K562 (cell line): ENCODE data around the gene ITGB2. TPM values are rescaled to one million over a fixed set of nuclear protein-coding genes. Genes with fewer than 3 reads are reported as not detected.
A peak's percentile ranks its signal among the peaks of the same experiment; 100 is the strongest.

Experiments
- COPS2 ChIP-seq: fragments of 450-650 bp; conservative IDR thresholded peaks from 2 replicates; pipeline ENCODE4 v1.6.1; 2016; ENCODE audit warnings: mild to moderate bottlenecking, moderate library complexity
- ETS2 ChIP-seq: IDR thresholded peaks from 2 replicates; pipeline ENCODE4 v1.6.1; 2016; ENCODE audit warnings: borderline replicate concordance, missing genetic modification characterization, mild to moderate bottlenecking, moderate library complexity, missing compliant biosample characterization; ENCODE audit not compliant: poor library complexity, severe bottlenecking
- GTF2E2 ChIP-seq: fragments of 200-800 bp; sonication (Bioruptor generic); IDR thresholded peaks from 2 replicates; pipeline ENCODE4 v1.6.1; 2016; ENCODE audit warnings: missing genetic modification characterization, missing compliant biosample characterization
- HSF4 ChIP-seq: fragments of 250-450 bp; sonication (Bioruptor Pico); IDR thresholded peaks from 2 replicates; pipeline ENCODE4 v2.1.2; 2022; ENCODE audit warnings: mild to moderate bottlenecking, moderate library complexity, borderline replicate concordance
- KAT8 ChIP-seq: fragments of 450-650 bp; IDR thresholded peaks from 2 replicates; pipeline ENCODE4 v1.6.1; 2016; ENCODE audit warnings: low read depth, mild to moderate bottlenecking
- KDM1A ChIP-seq, 2 experiments: fragments of 450-650 bp; IDR thresholded peaks; 2 replicates each; pipeline ENCODE4 v1.6.1; 2016; ENCODE audit warnings: mild to moderate bottlenecking in 2 of 2
- KDM5B ChIP-seq: fragments of 200-600 bp; sonication (generic); IDR thresholded peaks from 2 replicates; pipeline ENCODE4 v1.6.1; 2012; ENCODE audit warnings: low read depth, mild to moderate bottlenecking, moderate library complexity, low read length, control low read depth, inconsistent platforms; ENCODE audit not compliant: insufficient replicate concordance
- MAFK ChIP-seq: IDR thresholded peaks from 2 replicates; pipeline ENCODE4 v1.6.1; 2011; ENCODE audit warnings: low read length, improper control_type of control experiment
- MXI1 ChIP-seq: IDR thresholded peaks from 2 replicates; pipeline ENCODE4 v1.6.1; 2011; ENCODE audit warnings: low read depth, mild to moderate bottlenecking, improper control_type of control experiment, low read length
- SMARCB1 ChIP-seq: IDR thresholded peaks from 2 replicates; pipeline ENCODE4 v1.6.1; 2011; ENCODE audit warnings: improper control_type of control experiment, low read depth; ENCODE audit not compliant: insufficient read length
- SPI1 ChIP-seq: IDR thresholded peaks from 2 replicates; pipeline ENCODE4 v1.6.1; 2011; ENCODE audit warnings: low read depth, low read length, control low read depth, borderline replicate concordance
- WHSC1 ChIP-seq: IDR thresholded peaks from one replicate; pipeline ENCODE4 v1.6.1; 2012; ENCODE audit warnings: low read length, control low read depth, inconsistent platforms
- YBX1 ChIP-seq: fragments of 450-650 bp; IDR thresholded peaks from 2 replicates; pipeline ENCODE4 v1.7.1; 2016; ENCODE audit warnings: mild to moderate bottlenecking
- YY1 ChIP-seq, 3 experiments: IDR thresholded peaks; 2 replicates each; pipeline ENCODE4 v1.6.1; 2011; ENCODE audit warnings: low read length in 2 of 3, mild to moderate bottlenecking in 2 of 3, moderate library complexity in 2 of 3, borderline replicate concordance in 1 of 3, control low read depth in 1 of 3, low read depth in 1 of 3; ENCODE audit not compliant: insufficient read depth in 3 of 3, insufficient replicate concordance in 2 of 3, control insufficient read depth in 1 of 3, insufficient read length in 1 of 3; ENCODE audit errors: extremely low read depth in 1 of 3
- ZC3H8 ChIP-seq: fragments of 450-650 bp; IDR thresholded peaks from 2 replicates; pipeline ENCODE4 v1.6.1; 2017
- ZNF184 ChIP-seq: sonication (generic); formaldehyde crosslinking; IDR thresholded peaks from 2 replicates; pipeline ENCODE4 v1.5.0; 2020; ENCODE audit warnings: missing genetic modification reagents
- polyA plus RNA-seq, 8 experiments: library from polyadenylated mRNA; depleted of rRNA in 4 of 8; stranded (reverse) in 5 of 8; unstranded in 3 of 8; fragments of >200 nt; fragmentation: Nextera tagmentation in 2 of 8; fragmentation: Illumina TruSeq in 1 of 8; extraction: Ambion mirVana in 2 of 8; extraction: Trizol in 1 of 8; gene quantifications; 2 replicates each; pipeline versions ENCODE4 v1.2.1 to v1.2.3, GENCODE V29; 2011 to 2014; ENCODE audit warnings: inconsistent platforms in 1 of 8, missing spikeins in 1 of 8
- total RNA-seq, 7 experiments: library from RNA; depleted of rRNA in 6 of 7; stranded (reverse); fragments of >200 nt in 6 of 7; fragmentation: Illumina TruSeq in 2 of 7; extraction: Trizol in 2 of 7; gene quantifications; 2 replicates each; pipeline versions ENCODE4 v1.2.1 to v1.2.3, GENCODE V29; 2011 to 2021; ENCODE audit warnings: low replicate concordance in 1 of 7
- TF ChIP-seq, protein P1 (sequence below), 2 experiments: fragments of 450-650 bp; IDR thresholded peaks; 2 replicates each; pipeline ENCODE4 v1.6.1; 2016; ENCODE audit warnings: mild to moderate bottlenecking in 2 of 2, borderline replicate concordance in 1 of 2, low read depth in 1 of 2, moderate library complexity in 1 of 2
- TF ChIP-seq, protein P2 (sequence below): sonication (generic); formaldehyde crosslinking; IDR thresholded peaks from 2 replicates; pipeline ENCODE4 v1.8.0; 2022; ENCODE audit warnings: mild to moderate bottlenecking, missing genetic modification reagents

Gene ITGB2
- total and polyA plus RNA-seq, 9 of the 15 experiments (the other 6 are each of a cell fraction or from before 2014, with no cell fraction given): 0.07 to 1.3 (median 0.51) TPM; not detected in 2

DNA sequence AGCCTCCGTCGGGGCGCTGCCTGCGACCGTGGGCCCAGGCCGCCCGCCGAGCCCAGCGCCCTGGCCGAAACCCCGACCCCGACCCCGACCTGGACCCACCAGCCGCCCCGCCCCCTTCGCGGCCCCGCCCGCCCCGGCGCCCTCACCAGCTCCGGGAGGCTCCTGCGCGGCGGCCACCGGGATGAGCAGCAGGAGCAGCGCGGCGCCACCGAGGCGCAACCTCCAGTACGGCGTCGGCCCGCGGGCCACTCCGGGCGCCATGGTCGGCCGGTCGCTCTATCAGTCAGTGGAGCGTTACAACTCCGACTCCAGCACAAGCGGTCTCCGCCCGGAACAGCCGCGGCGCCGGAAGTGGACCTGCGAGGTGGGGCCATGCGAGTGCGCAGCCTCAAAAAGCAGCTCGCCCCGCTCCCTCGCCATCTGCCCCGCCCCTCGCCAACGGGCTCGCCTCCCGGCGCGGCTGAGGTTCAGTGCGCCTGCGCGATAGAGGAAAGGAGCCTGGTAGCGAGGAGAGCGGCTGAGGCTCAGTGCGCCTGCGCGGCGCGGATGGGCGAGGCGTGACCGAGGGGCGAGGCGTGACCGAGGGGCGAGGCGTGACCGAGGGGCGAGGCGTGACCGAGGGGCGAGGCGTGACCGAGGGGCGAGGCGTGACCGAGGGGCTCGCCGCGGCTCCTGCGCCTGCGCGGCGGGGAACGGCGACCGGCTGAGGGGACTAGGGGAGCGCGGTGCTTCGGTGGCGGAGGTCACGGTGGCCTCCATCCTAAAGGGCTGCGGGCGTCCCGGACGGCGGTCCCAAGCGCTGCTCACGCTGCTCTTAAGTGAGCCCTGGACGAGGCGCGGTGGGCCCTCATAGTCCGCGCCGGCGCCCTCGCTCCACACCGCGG, 47.1 kb downstream of the ITGB2 start, which contains the start of gene PTTG1IP (continued):
- TF ChIP-seq, protein P1, sequence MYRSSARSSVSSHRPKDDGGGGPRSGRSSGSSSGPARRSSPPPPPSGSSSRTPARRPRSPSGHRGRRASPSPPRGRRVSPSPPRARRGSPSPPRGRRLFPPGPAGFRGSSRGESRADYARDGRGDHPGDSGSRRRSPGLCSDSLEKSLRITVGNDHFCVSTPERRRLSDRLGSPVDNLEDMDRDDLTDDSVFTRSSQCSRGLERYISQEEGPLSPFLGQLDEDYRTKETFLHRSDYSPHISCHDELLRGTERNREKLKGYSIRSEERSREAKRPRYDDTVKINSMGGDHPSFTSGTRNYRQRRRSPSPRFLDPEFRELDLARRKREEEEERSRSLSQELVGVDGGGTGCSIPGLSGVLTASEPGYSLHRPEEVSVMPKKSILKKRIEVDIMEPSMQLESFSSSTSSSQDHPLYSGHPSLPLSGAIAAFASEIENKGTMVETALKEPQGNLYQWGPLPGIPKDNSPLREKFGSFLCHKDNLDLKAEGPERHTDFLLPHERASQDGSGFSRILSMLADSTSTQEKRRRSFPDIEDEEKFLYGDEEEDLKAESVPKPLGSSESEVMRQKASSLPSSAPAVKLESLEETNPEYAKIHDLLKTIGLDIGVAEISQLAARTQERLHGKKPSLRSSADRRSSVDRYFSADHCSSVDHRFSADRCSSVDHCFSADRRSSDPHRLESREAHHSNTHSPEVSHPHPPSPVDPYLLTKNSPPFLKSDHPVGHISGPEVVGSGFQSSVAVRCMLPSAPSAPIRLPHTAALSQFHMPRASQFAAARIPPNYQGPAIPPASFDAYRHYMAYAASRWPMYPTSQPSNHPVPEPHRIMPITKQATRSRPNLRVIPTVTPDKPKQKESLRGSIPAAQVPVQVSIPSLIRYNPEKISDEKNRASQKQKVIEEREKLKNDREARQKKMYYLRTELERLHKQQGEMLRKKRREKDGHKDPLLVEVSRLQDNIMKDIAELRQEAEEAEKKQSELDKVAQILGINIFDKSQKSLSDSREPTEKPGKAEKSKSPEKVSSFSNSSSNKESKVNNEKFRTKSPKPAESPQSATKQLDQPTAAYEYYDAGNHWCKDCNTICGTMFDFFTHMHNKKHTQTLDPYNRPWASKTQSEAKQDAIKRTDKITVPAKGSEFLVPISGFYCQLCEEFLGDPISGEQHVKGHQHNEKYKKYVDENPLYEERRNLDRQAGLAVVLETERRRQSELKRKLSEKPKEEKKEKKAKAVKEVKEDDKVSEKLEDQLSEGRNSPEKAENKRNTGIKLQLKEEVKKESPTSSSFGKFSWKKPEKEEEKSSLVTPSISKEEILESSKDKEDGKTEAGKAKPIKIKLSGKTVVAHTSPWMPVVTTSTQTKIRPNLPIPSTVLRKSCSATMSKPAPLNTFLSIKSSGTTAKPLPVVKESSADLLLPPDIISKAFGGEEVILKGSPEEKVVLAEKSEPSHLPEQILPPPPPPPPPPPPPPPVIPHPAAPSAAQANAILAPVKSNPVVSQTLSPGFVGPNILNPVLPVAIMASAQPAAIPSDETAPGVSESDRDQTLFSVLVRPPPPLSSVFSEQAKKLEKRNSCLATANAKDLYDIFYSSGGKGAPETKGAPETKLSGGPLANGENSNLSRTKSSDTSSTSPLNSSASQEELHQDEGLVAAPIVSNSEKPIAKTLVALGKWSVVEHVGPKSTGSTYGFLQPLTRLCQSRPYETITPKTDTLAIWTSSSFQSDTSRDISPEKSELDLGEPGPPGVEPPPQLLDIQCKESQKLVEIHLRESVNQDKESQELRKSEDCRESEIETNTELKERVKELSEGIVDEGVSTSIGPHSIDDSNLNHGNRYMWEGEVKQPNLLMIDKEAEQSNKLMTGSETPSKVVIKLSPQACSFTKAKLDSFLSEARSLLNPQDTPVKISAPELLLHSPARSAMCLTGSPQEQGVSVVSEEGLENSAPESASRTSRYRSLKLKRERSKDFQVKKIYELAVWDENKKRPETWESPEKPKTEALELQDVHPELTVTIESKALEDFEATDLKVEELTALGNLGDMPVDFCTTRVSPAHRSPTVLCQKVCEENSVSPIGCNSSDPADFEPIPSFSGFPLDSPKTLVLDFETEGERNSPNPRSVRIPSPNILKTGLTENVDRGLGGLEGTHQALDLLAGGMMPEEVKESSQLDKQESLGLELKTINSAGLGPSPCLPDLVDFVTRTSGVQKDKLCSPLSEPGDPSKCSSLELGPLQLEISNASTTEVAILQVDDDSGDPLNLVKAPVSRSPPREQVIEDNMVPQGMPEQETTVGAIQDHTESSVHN (IDR thresholded peaks at IDR 0.05; ENCODE audit: borderline replicate concordance in 1 of 2, low read depth in 1 of 2): no peak
- TF ChIP-seq KAT8 (no peak), YBX1 (no peak), KDM1A (IDR thresholded peaks at IDR 0.05) (no peak), HSF4 (CRISPR knock-in tag) (no peak), KDM5B (peak; percentile 72), ZNF184 (no peak), ETS2 (tag) (no peak), SPI1 (no peak), MAFK (no peak), COPS2 (no peak), YY1 (IDR thresholded peaks at IDR 0.05; ENCODE audit: borderline replicate concordance in 1 of 3, control insufficient read depth in 1 of 3, extremely low read depth in 1 of 3, insufficient read depth in 3 of 3, insufficient read length in 1 of 3, insufficient replicate concordance in 2 of 3, low read depth in 1 of 3, low read length in 2 of 3) (peak in 2 of 3 experiments; percentile 61 to 82), ZC3H8 (no peak), SMARCB1 (no peak), MXI1 (peak; percentile 69), WHSC1 (no peak), GTF2E2 (tag) (no peak)
- TF ChIP-seq, protein P2, sequence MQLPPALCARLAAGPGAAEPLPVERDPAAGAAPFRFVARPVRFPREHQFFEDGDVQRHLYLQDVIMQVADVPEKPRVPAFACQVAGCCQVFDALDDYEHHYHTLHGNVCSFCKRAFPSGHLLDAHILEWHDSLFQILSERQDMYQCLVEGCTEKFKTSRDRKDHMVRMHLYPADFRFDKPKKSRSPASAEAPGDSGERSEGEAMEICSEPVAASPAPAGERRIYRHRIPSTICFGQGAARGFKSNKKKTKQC: peak; percentile 94; the same call in 1 of the 2 replicates
